Stimulated activated CD4-positive, alpha-beta T cell treated with anti-CD3 and anti-CD28 coated beads, TNF-alpha, amount 100 ng/mL, for 4 hours (primary cell): ENCODE measurements around the gene WWC2.
"Not testable (repeated sequence)": the region's sequence is repeated elsewhere in the genome, so short reads cannot be mapped to it uniquely, and the experiment has no call there.

Experiments used
- DNase-seq, 3 experiments: peaks; one replicate each; pipeline ENCODE4 v3.0.0-alpha.2; 2020; ENCODE audit warnings: low read depth in 3 of 3

WWC2 gene

DNA sequence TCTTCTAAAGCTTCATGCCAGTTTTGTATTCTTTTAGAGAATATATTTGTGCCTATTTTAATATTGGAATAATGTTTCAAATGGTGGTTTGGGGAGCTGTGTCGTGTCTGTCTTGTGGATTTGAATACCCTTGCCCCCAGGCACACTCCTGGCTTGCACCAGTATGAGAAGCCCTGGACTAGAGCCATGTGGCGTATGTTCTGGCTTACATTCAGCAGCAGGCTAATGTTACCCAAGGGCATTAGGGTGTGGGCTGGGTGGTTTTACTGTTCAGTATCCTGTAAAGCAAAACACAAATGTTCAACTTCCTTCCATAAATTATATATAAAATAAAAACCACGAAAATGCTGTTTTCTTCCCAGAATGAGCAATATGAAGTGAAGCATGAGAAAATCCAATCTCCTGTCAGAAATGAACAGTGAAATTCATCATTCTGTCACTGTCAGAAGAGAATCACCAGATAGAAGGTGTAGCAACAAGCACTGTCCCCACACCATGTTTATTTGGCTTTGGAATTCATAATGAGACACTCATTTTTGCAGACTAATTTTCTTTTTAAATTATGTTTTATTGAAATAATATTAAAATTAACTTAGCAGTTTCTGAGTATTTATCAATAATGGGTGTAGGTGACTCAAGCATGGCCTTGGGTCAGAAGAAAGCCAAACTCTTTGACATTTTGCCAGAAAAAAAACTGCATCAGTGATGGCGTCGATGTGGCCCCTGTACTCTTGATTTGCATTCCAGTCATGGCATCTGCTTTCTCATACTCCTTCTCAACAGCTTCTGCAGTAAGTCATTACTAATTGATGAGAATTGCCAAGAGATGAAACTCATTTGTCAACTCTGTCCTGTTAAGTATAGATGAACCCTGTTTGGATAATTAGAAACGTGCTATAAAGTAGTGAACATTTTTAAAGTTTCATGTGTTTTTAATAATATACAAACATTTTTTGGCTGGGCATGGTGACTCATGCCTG, 43.8 kb downstream of the WWC2 start:
- DNase-seq, result no peak

DNA sequence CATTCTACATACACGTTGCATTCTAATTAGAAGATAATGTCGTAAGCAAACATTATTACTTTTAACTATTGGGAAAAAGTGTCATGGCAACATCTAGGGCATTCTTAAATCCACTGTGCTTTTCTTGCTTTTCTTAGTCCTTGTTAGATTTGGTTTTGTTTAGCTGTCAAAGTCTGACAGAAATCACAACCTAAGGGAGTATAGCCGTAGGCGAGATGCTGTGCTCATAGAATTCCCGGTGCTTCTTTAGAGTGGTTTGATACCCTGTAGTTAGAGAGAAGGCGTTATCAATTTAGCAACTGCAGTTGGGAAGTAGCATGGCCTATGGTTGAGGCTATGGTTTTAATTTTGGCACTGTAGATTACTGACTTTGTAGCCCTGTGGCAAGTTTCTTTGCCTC, 45.7 kb downstream of the WWC2 start:
- no peak for DNase-seq

DNA sequence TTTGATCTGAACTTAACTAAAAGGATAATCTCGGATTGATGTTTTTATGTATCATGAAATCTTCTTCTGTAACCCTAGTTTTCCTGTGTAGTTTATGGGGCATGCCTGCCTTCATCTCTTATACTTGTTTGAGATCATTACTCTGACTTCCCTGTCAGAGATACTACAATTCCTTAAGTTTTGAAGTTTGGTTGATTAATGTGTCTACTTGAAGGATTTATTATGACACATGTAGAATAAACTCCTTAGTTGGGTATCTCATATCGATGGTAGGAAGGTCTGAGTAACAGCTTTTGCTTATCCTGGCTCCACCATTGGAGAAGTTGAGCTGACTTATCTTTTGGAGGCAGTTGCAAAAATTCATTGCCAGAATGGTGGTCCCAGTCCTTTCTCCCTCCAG, 46.7 kb downstream of the WWC2 start:
- DNase-seq, result no peak

- DNase-seq, result no peak
These were observed 47.4 kb downstream of the WWC2 start for GRCh38 chr4:183146478-183146877.

DNA sequence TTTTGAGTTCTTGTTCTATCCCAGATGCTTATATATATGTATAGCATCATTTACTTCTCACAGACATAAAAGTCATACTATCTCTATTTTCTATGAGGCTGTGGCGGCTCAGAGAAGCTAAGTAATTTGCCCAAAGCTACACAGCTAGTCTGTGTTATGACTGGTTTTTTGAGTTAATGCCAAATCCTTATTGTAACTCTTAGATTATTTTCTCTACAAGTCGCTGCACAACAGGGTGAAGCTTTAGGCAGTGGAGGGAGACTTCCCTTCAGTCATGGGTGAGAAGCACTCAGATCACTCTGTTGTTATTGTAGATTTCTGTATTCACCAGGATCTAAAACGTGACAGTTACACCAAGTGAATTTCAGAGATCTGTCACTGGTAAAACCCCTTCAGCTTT, 48.1 kb downstream of the WWC2 start:
- no peak for DNase-seq

DNA sequence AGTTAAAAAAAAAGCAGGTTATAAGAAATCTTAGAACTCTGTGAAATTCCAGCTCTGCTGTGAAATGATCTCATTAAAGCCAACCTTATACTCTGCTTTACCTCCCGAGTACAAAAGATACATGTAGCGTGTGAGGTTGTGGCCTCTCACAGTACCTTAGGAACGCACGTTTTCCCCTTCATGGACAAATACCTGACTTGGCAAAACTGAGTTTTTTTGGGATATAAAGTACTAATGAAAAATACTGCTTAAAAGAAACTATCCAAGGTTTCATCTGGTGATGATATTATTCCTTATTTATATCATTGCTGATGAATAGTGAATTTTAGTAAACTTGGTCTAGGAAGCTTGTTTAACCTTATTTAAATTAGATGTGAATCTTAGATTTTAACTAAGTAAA, 48.9 kb downstream of the WWC2 start:
- DNase-seq, result no peak

DNA sequence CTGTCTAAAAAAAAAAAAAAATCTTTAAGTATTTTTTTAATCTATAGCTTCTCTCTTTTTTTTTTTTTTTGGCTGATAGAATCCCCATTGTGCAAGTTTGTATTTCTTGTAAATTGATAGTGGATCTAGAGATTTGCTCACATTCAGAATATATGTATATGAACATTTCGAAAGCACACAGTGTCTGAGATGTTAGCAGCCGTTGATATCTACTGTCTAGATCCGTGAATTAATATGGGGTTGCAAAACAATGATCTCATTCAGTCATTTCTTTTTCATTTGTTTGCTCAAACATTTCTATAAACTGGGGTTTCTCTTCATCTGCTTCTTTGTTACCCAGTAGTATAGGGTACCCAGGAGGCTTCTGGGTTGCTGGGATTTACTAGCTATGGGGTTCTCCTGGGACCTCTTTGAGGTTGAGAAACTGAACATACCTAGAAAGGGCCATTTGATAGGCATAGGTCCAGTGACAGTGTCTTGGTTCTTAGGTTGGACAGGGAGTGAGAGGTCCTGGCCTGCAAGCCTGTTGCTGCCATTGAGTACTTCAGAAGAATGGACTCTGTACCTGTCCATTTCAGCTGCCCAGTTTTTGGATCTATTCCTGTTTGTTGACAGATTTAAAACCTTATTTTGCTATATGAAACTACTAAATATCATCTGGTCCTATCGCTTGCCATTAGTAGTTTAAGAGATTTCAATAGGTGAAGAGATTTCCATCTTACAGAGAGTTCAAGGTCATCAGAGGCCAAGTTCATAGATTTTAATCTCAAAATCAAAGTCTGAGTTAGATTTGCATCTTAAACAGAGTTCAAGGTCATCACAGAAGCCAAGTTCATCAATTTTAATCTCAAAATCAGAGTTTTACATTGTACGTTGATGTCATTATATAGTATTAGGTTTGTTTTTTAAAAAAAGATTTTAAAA, 50.8 kb downstream of the WWC2 start:
- no peak for DNase-seq

GRCh38 chr4:183150664-183151063, 51.6 kb downstream of the WWC2 start:
- DNase-seq, result not testable (repeated sequence)

GRCh38 chr4:183152232-183152631, 53.2 kb downstream of the WWC2 start:
- DNase-seq, result not testable (repeated sequence)

- no peak for DNase-seq
These were observed 54.3 kb downstream of the WWC2 start for GRCh38 chr4:183153190-183153916.

- no peak for DNase-seq
These were observed 55.8 kb downstream of the WWC2 start for GRCh38 chr4:183154701-183155391.

DNA sequence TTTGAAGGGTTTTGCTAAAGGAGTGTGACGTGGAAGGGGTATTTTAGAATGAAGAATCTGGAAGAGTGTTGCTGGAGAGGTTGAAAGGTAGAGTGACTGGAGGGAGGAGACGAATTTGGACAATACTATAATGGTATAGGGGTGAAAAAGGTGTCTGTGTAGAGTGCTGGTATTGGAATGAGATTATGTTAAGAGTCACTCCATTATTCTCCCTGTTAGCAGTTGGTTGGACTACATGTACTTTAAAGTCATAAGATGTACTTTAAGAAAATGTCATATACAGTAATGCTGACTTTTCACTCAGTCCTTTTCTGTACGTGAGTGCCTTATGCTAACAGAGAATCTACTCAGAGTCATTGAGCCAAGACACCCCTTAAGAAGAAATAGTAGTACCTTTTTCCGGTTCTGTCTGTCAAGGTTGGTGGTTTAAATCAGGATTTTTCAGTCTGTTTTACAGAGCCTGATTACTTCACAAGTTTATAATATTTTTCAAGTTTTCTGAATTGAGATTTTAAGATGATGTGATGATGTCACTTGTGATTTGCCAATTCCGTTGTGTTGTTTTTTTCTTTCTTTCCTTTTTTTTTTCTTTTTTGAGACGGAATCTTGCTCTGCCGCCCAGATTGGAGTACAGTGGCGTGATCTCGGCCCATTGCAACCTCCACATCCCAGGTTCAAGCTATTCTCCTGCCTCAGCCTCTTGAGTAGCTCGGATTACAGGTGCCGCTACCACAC, 56.6 kb downstream of the WWC2 start:
- no peak for DNase-seq

DNA sequence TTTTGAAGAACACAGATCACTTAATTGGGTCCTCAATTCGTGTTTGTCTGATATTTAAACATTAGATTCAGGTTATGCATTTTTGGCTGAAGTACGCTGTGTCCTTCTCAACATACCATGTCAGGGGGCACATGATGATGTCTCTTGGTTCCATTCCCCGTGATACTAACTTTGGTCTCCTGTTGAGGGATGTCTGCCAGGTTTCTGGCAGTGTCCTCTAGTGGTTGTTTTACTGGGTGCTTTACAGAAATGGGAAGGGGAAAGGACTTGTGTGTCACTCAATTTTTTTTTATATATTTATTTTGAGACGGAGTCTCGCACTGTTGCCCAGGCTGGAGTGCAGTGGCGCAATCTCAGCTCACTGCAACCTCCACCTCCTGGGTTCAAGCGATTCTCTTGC, 58.2 kb downstream of the WWC2 start:
- DNase-seq, result no peak

GRCh38 chr4:183158062-183158461, 59.0 kb downstream of the WWC2 start:
- no peak for DNase-seq

GRCh38 chr4:183161630-183162029, 62.6 kb downstream of the WWC2 start:
- DNase-seq, result no peak

DNA sequence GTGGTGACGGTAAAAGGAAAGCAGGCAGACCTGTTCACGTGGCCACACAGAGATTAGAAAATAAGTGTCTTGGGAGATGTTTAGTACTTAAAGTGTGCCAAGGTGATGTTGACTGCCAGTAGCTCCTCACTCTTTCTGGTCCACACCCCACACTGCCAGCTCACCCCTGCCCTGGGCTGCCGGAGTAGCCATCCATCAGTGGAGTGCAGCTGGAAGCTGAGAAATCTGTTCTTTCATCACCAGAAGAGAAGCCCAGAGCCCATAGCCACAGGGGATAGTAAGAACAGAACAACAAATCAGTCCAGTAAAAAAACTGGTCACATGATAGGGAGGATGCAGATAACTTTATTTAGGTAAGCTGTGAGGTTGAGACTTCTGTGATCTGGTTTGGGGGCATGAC, 64.1 kb downstream of the WWC2 start:
- no peak for DNase-seq

DNA sequence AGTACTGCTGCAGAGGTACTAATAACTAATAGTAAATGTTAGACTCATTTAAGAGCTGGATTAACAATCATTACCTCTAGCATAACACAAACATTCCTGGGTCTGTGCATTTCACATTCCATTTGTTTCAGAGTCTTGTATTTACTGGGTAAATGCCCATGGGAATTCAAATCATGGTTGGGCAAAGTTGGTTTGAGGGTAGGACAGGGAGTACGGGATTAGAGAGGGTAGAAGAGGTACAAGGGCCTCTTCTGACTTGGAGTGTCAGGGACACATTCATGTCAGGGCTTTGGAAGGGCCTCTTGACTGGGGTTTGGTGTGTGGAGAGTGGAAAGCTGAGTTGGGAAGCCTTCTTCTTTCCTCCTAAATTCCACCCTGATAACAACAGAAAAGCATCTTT, 65.9 kb downstream of the WWC2 start:
- no peak for DNase-seq

DNA sequence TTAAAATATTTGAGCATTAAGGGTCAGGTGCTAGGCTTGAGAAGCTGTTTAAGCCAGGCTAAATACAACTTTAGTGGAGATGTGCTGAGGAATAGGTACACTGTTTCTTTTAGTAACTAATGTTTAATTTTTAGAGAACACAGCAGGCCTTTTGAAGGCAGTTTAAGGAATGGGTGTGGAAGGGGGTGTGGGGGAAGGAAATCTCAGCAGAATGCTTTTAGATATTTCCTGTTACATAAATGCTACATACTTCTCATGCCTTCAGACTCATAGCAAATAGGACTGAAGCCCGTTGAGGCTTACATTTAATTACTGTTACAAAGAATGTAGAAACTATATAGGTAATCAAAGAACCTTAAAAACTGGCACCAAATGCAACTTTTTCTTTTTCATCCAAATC, 66.3 kb downstream of the WWC2 start:
- DNase-seq, result no peak

DNA sequence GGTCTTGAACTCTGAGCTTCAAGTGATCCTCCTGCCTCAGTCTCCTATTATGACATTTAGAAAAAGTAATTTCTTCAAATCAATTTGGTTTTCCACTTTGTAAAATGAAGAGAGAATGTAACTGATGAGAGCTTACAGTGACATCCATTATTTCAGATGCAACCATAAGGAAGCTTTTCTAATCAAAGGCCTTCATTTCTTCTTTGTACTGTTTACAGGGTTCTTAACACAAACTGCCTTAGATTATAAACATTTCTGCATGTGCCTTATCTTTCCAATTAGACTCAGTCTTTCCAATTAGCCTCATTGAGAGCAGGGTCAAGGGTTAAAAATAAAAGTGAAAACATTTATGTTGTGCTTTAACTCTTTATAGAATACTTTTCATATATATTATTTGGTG, 71.8 kb downstream of the WWC2 start:
- DNase-seq, result no peak

GRCh38 chr4:183171484-183172267, 72.6 kb downstream of the WWC2 start:
- no peak for DNase-seq
